SK-MEL-5 (cell line): ENCODE measurements around the gene PLXNC1. TPM values are rescaled to one million over a fixed set of nuclear protein-coding genes. Genes with fewer than 3 reads are reported as not detected.

Source experiments
- DNase-seq: peaks from one replicate; pipeline ENCODE4 v3.0.0-alpha.2; 2016; ENCODE audit warnings: low read depth, low spot score
- in situ Hi-C: cut with HindIII; loops from 2 replicates; pipeline ENCODE4 v1.10.0; 2016; ENCODE audit warnings: low sequenced_read_pairs, high pct_unique_total_duplicates, low pct_unique_long_range_greater_than_20kb
- total RNA-seq: library from RNA; depleted of rRNA; stranded (reverse); fragments of >200 nt; shearing (Covaris generic); gene quantifications from 2 replicates; pipeline ENCODE4 v1.2.3, GENCODE V29; 2014

PLXNC1 gene
- total RNA-seq, 1 experiment from 2014 or later, result 48.8 TPM

DNA sequence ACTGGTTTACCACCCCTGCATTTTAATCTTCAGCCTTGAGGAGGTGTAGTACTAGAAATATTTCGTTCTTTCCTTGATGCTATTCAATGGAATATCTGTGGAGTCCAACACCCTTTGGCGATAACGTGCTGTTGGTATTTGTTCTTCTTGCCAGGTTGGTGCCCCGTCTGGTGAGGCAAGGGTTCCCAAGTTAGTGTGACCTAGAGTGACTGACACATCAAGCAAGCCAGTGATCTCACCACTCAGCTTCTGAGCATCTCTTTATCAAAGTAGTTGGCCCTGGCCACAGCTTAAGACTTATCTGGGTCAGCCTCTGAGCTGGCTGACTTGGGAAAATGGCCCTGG, 60.2 kb downstream of the PLXNC1 start:
- no peak for DNase-seq
- in situ Hi-C loops, result no loop called here

DNA sequence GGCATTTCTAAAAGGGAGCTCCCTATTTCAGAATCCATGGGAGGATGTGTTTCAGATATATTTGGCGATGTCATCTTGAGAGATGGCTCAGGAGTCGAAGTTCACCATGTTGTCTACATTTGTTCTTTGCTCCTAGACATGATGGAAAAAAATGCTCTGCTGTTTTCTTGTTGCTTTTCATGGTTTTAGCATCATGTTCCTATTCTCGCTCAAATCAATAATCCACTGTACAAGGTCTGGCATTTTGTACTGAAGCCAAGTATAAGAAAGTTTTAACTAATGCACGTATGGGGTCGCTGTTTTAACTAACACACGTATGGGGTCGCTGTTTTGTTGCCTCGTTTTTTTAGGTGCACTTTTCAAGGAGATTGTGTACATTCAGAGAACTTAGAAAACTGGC, 60.9 kb downstream of the PLXNC1 start:
- in situ Hi-C loops, result no loop called here
- no peak for DNase-seq

DNA sequence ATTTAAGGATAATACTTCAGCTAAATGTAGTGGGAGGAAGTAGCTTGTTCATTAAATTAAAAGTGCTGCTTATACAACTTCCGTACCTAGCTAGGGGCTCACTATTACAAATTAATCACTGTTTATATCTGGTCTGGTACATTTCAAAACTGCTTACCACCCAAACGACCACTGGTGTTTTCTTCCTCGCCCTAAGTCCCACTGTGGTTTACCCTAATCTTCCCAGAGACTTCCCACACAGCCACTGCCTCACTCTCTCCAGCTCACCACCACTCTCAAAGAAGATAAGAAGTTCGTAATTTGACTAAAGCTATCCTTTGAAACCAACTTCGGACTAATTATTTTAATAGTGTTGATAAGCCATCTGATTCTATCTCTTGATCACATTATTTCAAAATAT, 62.6 kb downstream of the PLXNC1 start:
- in situ Hi-C loops, result no loop called here
- DNase-seq, result no peak

DNA sequence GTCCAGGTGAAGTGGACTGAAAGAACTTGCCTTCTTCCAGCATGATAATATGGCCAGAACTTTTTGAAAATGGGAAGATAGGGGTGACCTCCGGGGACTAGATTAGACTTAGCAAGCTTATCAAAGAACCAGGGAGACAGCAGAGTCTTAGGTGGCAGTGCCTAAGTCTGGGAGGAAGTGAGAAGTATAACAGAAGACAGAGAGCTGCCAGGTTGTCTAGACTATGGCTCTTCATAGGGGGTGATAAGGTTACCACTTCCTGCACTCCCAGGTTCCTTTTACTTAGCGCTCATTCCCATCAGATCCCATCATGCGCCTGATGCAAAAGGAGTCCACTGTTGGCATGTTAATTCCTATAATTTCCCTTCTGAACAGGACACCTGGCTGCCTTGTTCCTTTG, 69.9 kb downstream of the PLXNC1 start:
- in situ Hi-C loops, result no loop called here

DNA sequence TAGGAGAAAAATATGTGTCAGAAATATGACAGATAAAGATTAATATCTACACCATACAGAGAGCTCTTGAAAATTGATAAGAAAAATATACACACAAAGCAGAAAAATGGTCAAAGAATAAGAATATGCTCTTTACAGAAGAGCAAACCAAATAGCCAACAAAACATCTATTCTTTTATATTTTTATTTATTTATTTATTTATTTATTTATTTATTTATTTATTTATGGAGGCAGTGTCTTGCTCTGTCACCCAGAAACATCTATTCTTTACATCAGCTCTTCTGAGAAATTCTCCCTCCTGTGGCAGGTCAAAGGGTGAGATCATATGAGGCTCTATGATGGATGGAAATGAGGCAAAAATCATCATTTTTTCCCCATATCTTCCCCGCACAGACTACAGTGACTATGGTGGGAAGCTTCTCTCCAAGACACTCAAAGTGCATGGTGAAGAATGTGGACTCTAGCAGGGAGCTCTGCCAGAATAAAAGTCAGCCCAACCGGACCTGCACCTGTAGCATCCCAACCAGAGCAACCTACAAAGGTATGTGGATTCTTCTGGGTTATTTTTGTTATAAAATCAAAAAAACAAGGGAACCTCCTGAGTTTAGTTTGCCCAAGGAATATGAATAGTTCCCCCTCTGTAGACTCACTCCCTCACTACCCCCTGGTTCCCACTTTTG, 71.4 kb downstream of the PLXNC1 start:
- in situ Hi-C loops, result no loop called here
- DNase-seq, result no peak

More for the DNA sequence above, 69.9 kb downstream of the PLXNC1 start:
- no peak for DNase-seq

GRCh38 chr12:94220804-94221203, 72.4 kb downstream of the PLXNC1 start:
- no peak for DNase-seq
- in situ Hi-C loops, result no loop called here

- in situ Hi-C loops, result no loop called here
- DNase-seq, result no peak
Observed at GRCh38 chr12:94222351-94223084, 74.1 kb downstream of the PLXNC1 start.

GRCh38 chr12:94223842-94224241, 75.5 kb downstream of the PLXNC1 start:
- in situ Hi-C loops, result no loop called here
- no peak for DNase-seq

GRCh38 chr12:94225506-94225905, 77.1 kb downstream of the PLXNC1 start:
- DNase-seq, result no peak
- in situ Hi-C loops, result no loop called here

- DNase-seq, result no peak
- in situ Hi-C loops, result no loop called here
Observed at GRCh38 chr12:94225947-94226630, 77.7 kb downstream of the PLXNC1 start.

GRCh38 chr12:94227066-94227465, 78.7 kb downstream of the PLXNC1 start:
- in situ Hi-C loops, result no loop called here
- DNase-seq, result no peak

GRCh38 chr12:94228488-94228907, 80.1 kb downstream of the PLXNC1 start:
- in situ Hi-C loops, result no loop called here
- DNase-seq, result no peak

DNA sequence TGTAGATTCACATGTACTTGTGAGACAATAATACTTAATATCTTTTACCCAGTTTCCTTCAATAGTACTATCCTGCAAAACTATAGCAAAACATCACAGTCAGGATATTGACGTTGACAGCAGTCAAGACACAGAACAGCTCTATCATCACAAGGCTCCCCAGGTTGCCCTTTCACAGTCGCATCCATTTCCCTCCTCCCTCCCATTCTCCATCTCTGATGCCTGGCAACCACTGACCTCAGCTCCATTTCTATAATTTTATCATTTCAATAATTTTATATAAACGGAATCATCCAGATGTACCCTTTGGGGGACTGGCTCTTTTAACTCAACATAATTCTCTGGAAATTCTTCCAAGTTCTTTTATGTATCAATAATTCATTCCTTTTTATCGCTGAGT, 81.5 kb downstream of the PLXNC1 start:
- in situ Hi-C loops, result no loop called here
- peak; percentile 57 for DNase-seq

DNA sequence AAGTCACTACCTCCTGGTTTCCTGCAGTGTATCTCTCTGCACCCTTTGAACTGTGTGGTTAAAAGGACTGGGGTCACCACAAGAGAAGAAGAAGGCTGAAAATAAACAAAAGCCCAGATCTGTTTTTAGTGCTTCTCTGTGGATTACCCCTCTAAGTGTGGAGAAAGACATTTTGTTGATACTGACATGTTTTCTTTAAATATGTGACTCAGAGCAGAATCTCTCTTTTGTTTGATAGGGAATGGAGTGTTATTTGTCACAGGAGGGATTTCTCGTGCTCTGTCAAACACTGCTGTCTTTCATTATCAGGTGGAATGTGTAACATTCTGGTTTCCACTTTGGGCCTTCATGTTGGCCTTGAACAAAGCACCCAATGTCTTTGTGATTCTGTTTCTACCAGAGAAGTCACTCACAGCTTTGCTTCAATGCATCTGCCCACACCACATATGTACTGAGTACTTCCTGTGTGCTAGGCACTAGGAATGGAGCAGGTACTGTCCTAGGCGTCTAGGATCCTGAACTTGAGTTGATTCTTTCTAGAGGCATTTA, 82.1 kb downstream of the PLXNC1 start:
- in situ Hi-C loops, result no loop called here
- DNase-seq, result peak; percentile 98

DNA sequence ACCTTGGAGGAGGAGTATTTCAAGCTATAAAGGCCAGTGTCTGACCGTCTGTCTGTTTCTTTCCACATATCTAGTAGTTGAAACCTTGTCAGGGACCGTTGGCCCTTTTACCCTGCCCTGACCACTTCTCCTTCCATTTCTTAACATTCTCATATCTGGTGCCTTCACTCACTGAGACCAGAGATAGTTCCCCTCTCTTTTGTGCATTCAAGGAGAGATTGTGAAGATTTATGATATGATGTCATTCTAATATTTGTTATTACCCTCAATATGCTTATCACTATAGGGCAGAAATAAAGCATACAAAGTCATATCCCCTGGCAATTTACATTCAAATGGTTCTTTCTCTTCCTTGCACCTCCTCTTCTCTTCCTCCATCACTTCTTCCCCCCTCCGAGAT, 83.3 kb downstream of the PLXNC1 start:
- in situ Hi-C loops, result no loop called here
- no peak for DNase-seq

DNA sequence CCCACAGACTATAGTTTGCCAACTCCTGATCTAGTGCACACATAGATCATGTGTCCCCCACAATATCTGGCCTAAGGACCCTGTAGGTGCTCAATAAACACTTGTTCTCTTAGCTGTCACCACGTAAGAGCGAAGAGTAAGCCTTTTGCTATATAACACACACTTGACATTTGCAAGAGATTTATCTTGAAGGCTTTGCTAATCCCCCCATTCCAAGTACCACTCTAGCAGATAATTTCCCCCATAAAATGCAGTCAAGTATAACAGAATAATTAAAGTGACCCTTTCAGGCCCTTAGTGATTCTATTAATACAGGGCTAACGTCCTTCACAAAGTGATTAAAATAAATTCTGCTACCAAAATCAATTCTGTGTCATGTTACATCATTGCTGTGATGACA, 87.5 kb downstream of the PLXNC1 start:
- in situ Hi-C loops, result no loop called here
- DNase-seq, result no peak

DNA sequence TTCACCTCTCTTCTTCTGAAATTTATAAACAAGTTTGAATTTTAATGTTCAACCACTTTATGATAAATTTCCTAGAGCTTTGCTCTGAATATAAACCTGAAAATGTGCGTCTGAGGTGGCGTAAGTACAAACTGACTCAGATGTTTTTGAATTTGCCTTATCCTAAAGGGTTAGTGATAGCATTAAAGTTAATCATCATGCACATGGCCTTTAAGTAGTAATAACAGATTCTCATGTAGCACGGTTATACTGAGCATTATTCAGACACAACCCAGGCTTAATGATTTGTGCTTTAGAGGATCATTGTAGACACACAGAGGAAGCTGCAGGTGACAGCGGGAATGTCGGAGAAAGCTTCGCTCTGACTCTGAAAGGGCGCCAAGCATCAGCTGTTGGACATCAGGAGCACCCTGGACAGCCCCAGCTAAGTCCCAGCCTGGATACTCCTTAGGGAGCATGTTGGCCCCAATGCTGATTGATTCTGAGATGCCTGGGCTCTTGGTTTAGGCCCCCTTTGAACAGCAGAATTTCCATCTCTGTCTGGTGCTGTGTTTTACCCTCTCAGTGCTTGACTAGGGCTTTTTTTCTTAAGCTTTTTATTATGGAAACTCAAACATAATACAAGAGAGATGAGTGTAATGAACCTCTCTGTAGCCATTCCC, 91.1 kb downstream of the PLXNC1 start:
- in situ Hi-C loops, result no loop called here

DNA sequence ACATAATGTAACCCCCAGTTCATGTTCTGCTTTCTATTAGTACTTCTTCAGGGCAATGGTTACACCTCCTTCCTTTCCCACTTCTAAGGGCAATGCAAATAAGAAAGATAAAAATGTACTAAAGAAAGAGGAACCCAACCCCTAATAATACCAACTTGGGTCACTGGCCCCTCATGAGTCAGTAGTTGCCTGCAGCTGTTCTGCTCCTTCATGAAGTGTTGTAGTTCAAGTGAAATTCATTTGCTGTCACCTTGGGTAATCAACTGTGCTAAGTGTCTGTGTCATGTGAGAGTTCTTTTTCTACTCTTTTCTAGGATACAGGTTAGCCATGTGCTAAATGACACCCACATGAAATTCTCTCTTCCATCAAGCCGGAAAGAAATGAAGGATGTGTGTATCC, 91.8 kb downstream of the PLXNC1 start:
- no peak for DNase-seq
- in situ Hi-C loops, result no loop called here

More for the DNA sequence above, 91.1 kb downstream of the PLXNC1 start:
- no peak for DNase-seq
